HepG2 (cell line): ENCODE results near the gene HMGN4. TPM values are rescaled to one million over a fixed set of nuclear protein-coding genes. Genes with fewer than 3 reads are reported as not detected.

Experiments
- ARNT2 ChIP-seq: sonication (generic); formaldehyde crosslinking; IDR thresholded peaks from 2 replicates; pipeline ENCODE4 v1.8.0; 2022; ENCODE audit warnings: mild to moderate bottlenecking, low read depth, missing genetic modification reagents, moderate library complexity
- BATF2 ChIP-seq: sonication (generic); formaldehyde crosslinking; IDR thresholded peaks from 2 replicates; pipeline ENCODE4 v1.8.0; 2022; ENCODE audit warnings: mild to moderate bottlenecking, missing genetic modification reagents, moderate library complexity
- ELF3 ChIP-seq: IDR thresholded peaks from 2 replicates; pipeline ENCODE4 v1.6.1; 2016; ENCODE audit warnings: missing genetic modification reagents, missing compliant biosample characterization
- FOXA1 ChIP-seq, 2 experiments: fragments of 450-650 bp in 1 of 2; sonication (generic) in 1 of 2; formaldehyde crosslinking in 1 of 2; IDR thresholded peaks; 2 replicates each; pipeline versions ENCODE4 v1.4.0 to v1.6.1; 2016 to 2020; ENCODE audit warnings: missing genetic modification reagents in 1 of 2
- HDAC1 ChIP-seq: sonication (generic); formaldehyde crosslinking; IDR thresholded peaks from 2 replicates; pipeline ENCODE4 v1.5.1; 2020; ENCODE audit warnings: mild to moderate bottlenecking, missing genetic modification reagents
- HDAC2 ChIP-seq: sonication (generic); formaldehyde crosslinking; IDR thresholded peaks from 2 replicates; pipeline ENCODE4 v1.4.0; 2020; ENCODE audit warnings: missing genetic modification reagents
- KDM4B ChIP-seq: sonication (generic); formaldehyde crosslinking; IDR thresholded peaks from 2 replicates; pipeline ENCODE4 v1.4.0; 2020; ENCODE audit warnings: missing genetic modification reagents
- LBX2 ChIP-seq: sonication (generic); formaldehyde crosslinking; IDR thresholded peaks from 2 replicates; pipeline ENCODE4 v1.5.0; 2020; ENCODE audit warnings: missing genetic modification reagents, mild to moderate bottlenecking, borderline replicate concordance
- MLXIP ChIP-seq: sonication (generic); formaldehyde crosslinking; IDR thresholded peaks from 2 replicates; pipeline ENCODE4 v1.9.0; 2021; ENCODE audit warnings: missing genetic modification reagents, borderline replicate concordance
- NKX3-1 ChIP-seq: sonication (generic); formaldehyde crosslinking; IDR thresholded peaks from 2 replicates; pipeline ENCODE4 v1.5.0; 2020; ENCODE audit warnings: missing genetic modification reagents
- NR2C2 ChIP-seq: sonication (generic); formaldehyde crosslinking; IDR thresholded peaks from 2 replicates; pipeline ENCODE4 v1.4.0; 2020; ENCODE audit warnings: missing genetic modification reagents, mild to moderate bottlenecking, moderate library complexity, borderline replicate concordance
- NR2F6 ChIP-seq, 2 experiments: IDR thresholded peaks; 2 replicates each; pipeline ENCODE4 v1.6.1; 2016; ENCODE audit warnings: antibody characterized with exemption in 1 of 2, mild to moderate bottlenecking in 1 of 2
- PBX2 ChIP-seq: IDR thresholded peaks from 2 replicates; pipeline ENCODE4 v1.6.1; 2016; ENCODE audit warnings: control low read depth
- SCMH1 ChIP-seq: sonication (generic); formaldehyde crosslinking; IDR thresholded peaks from 2 replicates; pipeline ENCODE4 v1.9.0; 2021; ENCODE audit warnings: missing genetic modification reagents, mild to moderate bottlenecking, borderline replicate concordance
- SMAD9 ChIP-seq: sonication (generic); formaldehyde crosslinking; IDR thresholded peaks from 2 replicates; pipeline ENCODE4 v1.5.1; 2020; ENCODE audit warnings: mild to moderate bottlenecking, missing genetic modification reagents
- THRA ChIP-seq: sonication (generic); formaldehyde crosslinking; IDR thresholded peaks from 2 replicates; pipeline ENCODE4 v1.4.0; 2020; ENCODE audit warnings: missing genetic modification reagents, borderline replicate concordance
- ZBTB42 ChIP-seq: sonication (generic); formaldehyde crosslinking; IDR thresholded peaks from 2 replicates; pipeline ENCODE4 v1.5.0; 2020; ENCODE audit warnings: mild to moderate bottlenecking, missing genetic modification reagents
- ZMYM3 ChIP-seq: sonication (generic); formaldehyde crosslinking; IDR thresholded peaks from 2 replicates; pipeline ENCODE4 v1.5.1; 2020; ENCODE audit warnings: mild to moderate bottlenecking, missing genetic modification reagents
- ZNF207 ChIP-seq: fragments of 450-650 bp; IDR thresholded peaks from 2 replicates; pipeline ENCODE4 v1.6.1; 2016; ENCODE audit warnings: antibody characterized with exemption, borderline replicate concordance
- ZNF280B ChIP-seq: sonication (generic); formaldehyde crosslinking; IDR thresholded peaks from 2 replicates; pipeline ENCODE4 v1.5.0; 2020; ENCODE audit warnings: missing genetic modification reagents, mild to moderate bottlenecking, borderline replicate concordance
- ZNF749 ChIP-seq: sonication (generic); formaldehyde crosslinking; IDR thresholded peaks from 2 replicates; pipeline ENCODE4 v1.8.0; 2022; ENCODE audit warnings: mild to moderate bottlenecking, missing genetic modification reagents, moderate library complexity, borderline replicate concordance
- polyA plus RNA-seq, 8 experiments: library from polyadenylated mRNA; depleted of rRNA in 3 of 8; stranded (reverse) in 7 of 8; unstranded in 1 of 8; fragments of >200 nt; fragmentation: Illumina TruSeq in 4 of 8; extraction: Trizol in 4 of 8; gene quantifications; 2 replicates each; pipeline versions ENCODE4 v1.2.1 to v1.2.3, GENCODE V29; 2011 to 2016; ENCODE audit warnings: low read depth in 4 of 8, missing spikeins in 1 of 8, mixed read lengths in 1 of 8; ENCODE audit not compliant: insufficient read depth in 1 of 8
- total RNA-seq, 5 experiments: library from RNA; depleted of rRNA; stranded (reverse); fragments of >200 nt; fragmentation: Illumina TruSeq; extraction: Trizol; gene quantifications; 2 replicates each; pipeline ENCODE4 v1.2.3, GENCODE V29; 2016; ENCODE audit warnings: low read depth in 1 of 5

Gene HMGN4
- total and polyA plus RNA-seq, 2 of the 13 experiments (the other 11 are each of a cell fraction or from before 2014, with no cell fraction given), result 39.9 to 52.1 TPM

GRCh38 chr6:26550250-26550993 is 12.3 kb downstream of the HMGN4 start (continued):
- TF ChIP-seq MLXIP (CRISPR knock-in tag) (no peak), NR2C2 (peak; percentile 86), PBX2 (no peak), HDAC1 (CRISPR knock-in tag) (peak; percentile 70), ELF3 (CRISPR knock-in tag) (peak; percentile 80), ZMYM3 (no peak), ZNF280B (CRISPR knock-in tag) (peak; percentile 76; the same call in 1 of the 2 replicates), HDAC2 (CRISPR knock-in tag) (peak; percentile 82), SMAD9 (CRISPR knock-in tag) (no peak), KDM4B (0 out of 2 replicates have a peak, but pooled peaks have one; percentile 86), ZNF749 (CRISPR knock-in tag) (no peak), FOXA1 (IDR thresholded peaks at IDR 0.05) (no peak), FOXA1 (CRISPR knock-in tag; IDR thresholded peaks at IDR 0.05) (no peak), SCMH1 (CRISPR knock-in tag) (no peak), NKX3-1 (CRISPR knock-in tag) (no peak; the same call in 1 of the 2 replicates), BATF2 (CRISPR knock-in tag) (no peak), LBX2 (CRISPR knock-in tag) (no peak), ZNF207 (no peak), ZBTB42 (no peak), NR2F6 (IDR thresholded peaks at IDR 0.05) (peak; percentile 60), NR2F6 (CRISPR knock-in tag; IDR thresholded peaks at IDR 0.05) (peak; percentile 90), ARNT2 (peak; percentile 35; the same call in 1 of the 2 replicates), THRA (CRISPR knock-in tag) (peak; percentile 43; the same call in 1 of the 2 replicates)
